SK-N-SH treated with all-trans-retinoic acid at 6 μM for 48 hours (cell line): ENCODE results near the gene GON7.

ENCODE experiments used
- TSHZ2 ChIP-seq: fragments of 250-450 bp; sonication (Bioruptor Pico); IDR thresholded peaks from 2 replicates; pipeline ENCODE4 v1.5.0; 2020; ENCODE audit warnings: mild to moderate bottlenecking, moderate library complexity
- ZFP3 ChIP-seq: fragments of 250-450 bp; sonication (Bioruptor Pico); IDR thresholded peaks from 2 replicates; pipeline ENCODE4 v1.5.0; 2020; ENCODE audit warnings: mild to moderate bottlenecking, moderate library complexity
- ZNF70 ChIP-seq: fragments of 450-650 bp; formaldehyde crosslinking; IDR thresholded peaks from 2 replicates; pipeline ENCODE4 v1.5.0; 2020; ENCODE audit warnings: mild to moderate bottlenecking, moderate library complexity
- TF ChIP-seq, protein P1 (sequence below): fragments of 250-450 bp; sonication (Bioruptor Pico); IDR thresholded peaks from 2 replicates; pipeline ENCODE4 v1.5.1; 2020; ENCODE audit warnings: low read depth, mild to moderate bottlenecking, moderate library complexity

GRCh38 chr14:93234798-93235197 is 27.9 kb upstream of the GON7 start:
- TF ChIP-seq, protein P1, sequence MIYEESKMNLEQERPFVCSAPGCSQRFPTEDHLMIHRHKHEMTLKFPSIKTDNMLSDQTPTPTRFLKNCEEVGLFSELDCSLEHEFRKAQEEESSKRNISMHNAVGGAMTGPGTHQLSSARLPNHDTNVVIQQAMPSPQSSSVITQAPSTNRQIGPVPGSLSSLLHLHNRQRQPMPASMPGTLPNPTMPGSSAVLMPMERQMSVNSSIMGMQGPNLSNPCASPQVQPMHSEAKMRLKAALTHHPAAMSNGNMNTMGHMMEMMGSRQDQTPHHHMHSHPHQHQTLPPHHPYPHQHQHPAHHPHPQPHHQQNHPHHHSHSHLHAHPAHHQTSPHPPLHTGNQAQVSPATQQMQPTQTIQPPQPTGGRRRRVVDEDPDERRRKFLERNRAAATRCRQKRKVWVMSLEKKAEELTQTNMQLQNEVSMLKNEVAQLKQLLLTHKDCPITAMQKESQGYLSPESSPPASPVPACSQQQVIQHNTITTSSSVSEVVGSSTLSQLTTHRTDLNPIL (CRISPR knock-in tag), result no peak
- TF ChIP-seq TSHZ2 (CRISPR knock-in tag), result no peak
- TF ChIP-seq ZFP3, result no peak
- no peak for TF ChIP-seq ZNF70
